IMR-90 (cell line): ENCODE results near the gene STX5. TPM values are rescaled to one million over a fixed set of nuclear protein-coding genes. Genes with fewer than 3 reads are reported as not detected.

Experiments used
- ATAC-seq: fragments of 200-7000 bp; cut with Tn5 transposase; 2 replicates; pipeline ENCODE4 v1.9.1; 2020; ENCODE audit warnings: low read depth, mild to moderate bottlenecking, moderate library complexity
- BruUV-seq: library from RNA; stranded (reverse); fragments of 400-500 nt; replicated peaks from 2 replicates; lab custom pipeline; 2021; lab: Mats Ljungman, UMichigan
- CTCF ChIA-PET: fragments of 300-600 bp; formaldehyde crosslinking; extraction: SDS; loops from one replicate; lab custom pipeline; 2021; ENCODE audit warnings: antibody characterized with exemption; lab: Yijun Ruan, JAX
- POLR2A ChIA-PET: fragments of 300-600 bp; sonication (Branson Sonifier 250); formaldehyde crosslinking; loops from one replicate; lab custom pipeline; 2022; ENCODE audit warnings: antibody characterized with exemption; ENCODE audit not compliant: unreplicated experiment; lab: Charles Lee
- DNase-seq: peaks from one replicate; pipeline ENCODE4 v3.0.0; 2013
- H2AFZ ChIP-seq: replicated peaks from 2 replicates; pipeline ENCODE3; 2013; ENCODE audit warnings: low read length, mild to moderate bottlenecking; ENCODE audit not compliant: poor library complexity
- H2AK5ac ChIP-seq: 2 replicates; pipeline ENCODE4 v1.6.1; 2013; ENCODE audit warnings: low read depth, low read length, inconsistent platforms
- H2AK9ac ChIP-seq: replicated peaks from 2 replicates; pipeline ENCODE3; 2013; ENCODE audit warnings: mild to moderate bottlenecking, low read depth, low read length, moderate library complexity; ENCODE audit not compliant: poor library complexity
- H2BK120ac ChIP-seq: 2 replicates; pipeline ENCODE4 v1.6.1; 2013; ENCODE audit warnings: low read depth, low read length, inconsistent platforms
- H2BK15ac ChIP-seq: 3 replicates; pipeline ENCODE4 v1.6.1; 2013; ENCODE audit warnings: low read depth, low read length, inconsistent platforms
- H2BK20ac ChIP-seq: 2 replicates; pipeline ENCODE4 v1.6.1; 2013; ENCODE audit warnings: low read depth, mild to moderate bottlenecking, inconsistent platforms, low read length, moderate library complexity
- H2BK5ac ChIP-seq: 2 replicates; pipeline ENCODE4 v1.6.1; 2013; ENCODE audit warnings: mild to moderate bottlenecking, low read depth, low read length, inconsistent platforms; ENCODE audit not compliant: poor library complexity, severe bottlenecking
- H3K14ac ChIP-seq: replicated peaks from 2 replicates; pipeline ENCODE4 v1.6.1; 2013; ENCODE audit warnings: low read depth, low read length, inconsistent platforms
- H3K18ac ChIP-seq: 2 replicates; pipeline ENCODE4 v1.6.1; 2013; ENCODE audit warnings: low read depth, low read length, control low read depth
- H3K23ac ChIP-seq: 2 replicates; pipeline ENCODE4 v1.6.1; 2013; ENCODE audit warnings: low read depth, low read length, inconsistent platforms
- H3K27ac ChIP-seq: 2 replicates; pipeline ENCODE4 v1.5.1; 2013; ENCODE audit warnings: mild to moderate bottlenecking, control low read depth, low read length; ENCODE audit not compliant: insufficient read depth
- H3K27me3 ChIP-seq: 2 replicates; pipeline ENCODE4 v1.6.1; 2013; ENCODE audit warnings: low read length; ENCODE audit not compliant: control insufficient read depth, insufficient read depth
- H3K36me3 ChIP-seq: 2 replicates; pipeline ENCODE4 v1.6.1; 2013; ENCODE audit warnings: low read length, mixed read lengths; ENCODE audit not compliant: control insufficient read depth, insufficient read depth
- H3K4ac ChIP-seq: 2 replicates; pipeline ENCODE4 v1.6.1; 2013; ENCODE audit warnings: low read depth, low read length, inconsistent platforms
- H3K4me1 ChIP-seq: 2 replicates; pipeline ENCODE4 v1.6.1; 2013; ENCODE audit warnings: low read length, mixed read lengths; ENCODE audit not compliant: control insufficient read depth, insufficient read depth
- H3K4me2 ChIP-seq: 2 replicates; pipeline ENCODE4 v1.6.1; 2013; ENCODE audit warnings: low read depth, mild to moderate bottlenecking, control low read depth, low read length, moderate library complexity
- H3K4me3 ChIP-seq: 2 replicates; pipeline ENCODE4 v1.5.1; 2013; ENCODE audit warnings: low read depth, mild to moderate bottlenecking, control low read depth, low read length, moderate library complexity; ENCODE audit not compliant: insufficient read depth
- H3K56ac ChIP-seq: 2 replicates; pipeline ENCODE4 v1.6.1; 2013; ENCODE audit warnings: low read length, inconsistent platforms; ENCODE audit not compliant: insufficient read depth; ENCODE audit errors: extremely low read depth
- H3K79me1 ChIP-seq, 2 experiments: 2 replicates each; pipeline ENCODE4 v1.6.1; 2013; ENCODE audit warnings: low read length in 2 of 2, inconsistent platforms in 1 of 2, low read depth in 1 of 2
- H3K9ac ChIP-seq: 2 replicates; pipeline ENCODE4 v1.6.1; 2013; ENCODE audit warnings: low read depth, low read length, control low read depth
- H3K9me1 ChIP-seq: 2 replicates; pipeline ENCODE4 v1.6.1; 2013; ENCODE audit warnings: low read length, inconsistent platforms; ENCODE audit not compliant: insufficient read depth
- H3K9me3 ChIP-seq: 2 replicates; pipeline ENCODE4 v1.6.1; 2013; ENCODE audit warnings: low read length; ENCODE audit not compliant: control insufficient read depth, insufficient read depth
- H4K20me1 ChIP-seq: 2 replicates; pipeline ENCODE4 v1.6.1; 2013; ENCODE audit warnings: low read length, inconsistent platforms; ENCODE audit not compliant: insufficient read depth
- H4K5ac ChIP-seq: 2 replicates; pipeline ENCODE4 v1.6.1; 2013; ENCODE audit warnings: mild to moderate bottlenecking, low read depth, low read length, control low read depth
- H4K8ac ChIP-seq, 2 experiments: 2 replicates each; pipeline ENCODE4 v1.6.1; 2013; ENCODE audit warnings: low read depth in 2 of 2, low read length in 2 of 2, control low read depth in 1 of 2, inconsistent platforms in 1 of 2
- H4K91ac ChIP-seq: 2 replicates; pipeline ENCODE4 v1.6.1; 2013; ENCODE audit warnings: low read depth, low read length, inconsistent platforms; ENCODE audit not compliant: insufficient read depth
- CEBPB ChIP-seq: IDR thresholded peaks from 2 replicates; pipeline ENCODE4 v1.6.1; 2012; ENCODE audit warnings: low read depth, low read length, improper control_type of control experiment
- FOS ChIP-seq: fragments of 150-350 bp; IDR thresholded peaks from 2 replicates; pipeline ENCODE4 v1.6.1; 2016; ENCODE audit warnings: low read depth, low read length
- MAFK ChIP-seq: IDR thresholded peaks from 2 replicates; pipeline ENCODE4 v1.6.1; 2012; ENCODE audit warnings: low read depth, low read length, improper control_type of control experiment
- MAZ ChIP-seq: IDR thresholded peaks from 2 replicates; pipeline ENCODE4 v1.6.1; 2012; ENCODE audit warnings: low read depth, mild to moderate bottlenecking, low read length, improper control_type of control experiment, moderate library complexity, borderline replicate concordance
- MXI1 ChIP-seq: IDR thresholded peaks from 2 replicates; pipeline ENCODE4 v1.6.1; 2012; ENCODE audit warnings: low read depth, mild to moderate bottlenecking, low read length, moderate library complexity, borderline replicate concordance
- NFE2L2 ChIP-seq: fragments of 150-350 bp; IDR thresholded peaks from 2 replicates; pipeline ENCODE4 v1.6.1; 2016; ENCODE audit warnings: low read depth, mild to moderate bottlenecking, low read length
- POLR2A ChIP-seq: IDR thresholded peaks from 2 replicates; pipeline ENCODE4 v1.6.1; 2012; ENCODE audit warnings: mild to moderate bottlenecking, low read depth, low read length
- RCOR1 ChIP-seq: IDR thresholded peaks from 2 replicates; pipeline ENCODE4 v1.6.1; 2012; ENCODE audit warnings: mild to moderate bottlenecking, low read length, improper control_type of control experiment; ENCODE audit not compliant: insufficient replicate concordance
- RFX5 ChIP-seq: IDR thresholded peaks from 2 replicates; pipeline ENCODE4 v1.8.0; 2012; ENCODE audit warnings: low read depth, mild to moderate bottlenecking, low read length, moderate library complexity
- WGBS, 2 experiments: methylation state at CpG; one replicate each; pipeline versions ENCODE4 v1.1.5 to v1.1.7; 2013; ENCODE audit warnings: missing lambda C conversion rate in 2 of 2; ENCODE audit not compliant: insufficient read length in 1 of 2; ENCODE audit errors: extremely low coverage in 2 of 2; 5-methylcytosine and 5-hydroxymethylcytosine counted together
- dilution Hi-C: fragments of 300-500 bp; cut with HindIII; formaldehyde crosslinking; loops from one replicate; pipeline ENCODE4 v1.14.3; 2018; ENCODE audit warnings: low sequenced_read_pairs; ENCODE audit not compliant: unreplicated experiment
- in situ Hi-C: fragments of 300-500 bp; cut with MboI; formaldehyde crosslinking; loops from 3 replicates; pipeline ENCODE4 v1.14.3; 2019; ENCODE audit warnings: low sequenced_read_pairs, inconsistent platforms, mixed read lengths
- intact Hi-C: fragments of 100-400 bp; cut with micrococcal nuclease; formaldehyde crosslinking; loops from 2 replicates; pipeline ENCODE4 v1.10.0; 2022
- polyA plus RNA-seq, 3 experiments: library from polyadenylated mRNA; depleted of rRNA; stranded (reverse); fragments of >200 nt; gene quantifications; 2 replicates each; pipeline ENCODE4 v1.2.3, GENCODE V29; 2012; ENCODE audit warnings: low replicate concordance in 1 of 3
- total RNA-seq: library from RNA; depleted of rRNA; stranded (reverse); fragments of >200 nt; gene quantifications from 2 replicates; pipeline ENCODE4 v1.2.3, GENCODE V29; 2012
- TF ChIP-seq, protein P1 (sequence below): conservative IDR thresholded peaks from 2 replicates; pipeline ENCODE4 v1.5.1; 2012; ENCODE audit warnings: mild to moderate bottlenecking, low read depth, low read length, improper control_type of control experiment
- TF ChIP-seq, protein P2 (sequence below): fragments of 150-350 bp; IDR thresholded peaks from 2 replicates; pipeline ENCODE4 v1.6.1; 2016; ENCODE audit warnings: low read depth, mild to moderate bottlenecking, low read length, moderate library complexity, borderline replicate concordance
- TF ChIP-seq, protein P3 (sequence below): fragments of 150-350 bp; IDR thresholded peaks from 2 replicates; pipeline ENCODE4 v1.6.1; 2017; ENCODE audit warnings: mild to moderate bottlenecking, antibody characterized with exemption, low read length, low read depth

The STX5 gene
- total and polyA plus RNA-seq, 2 of the 4 experiments (the other 2 are of a cell fraction), result 43.1 to 49.5 TPM

DNA sequence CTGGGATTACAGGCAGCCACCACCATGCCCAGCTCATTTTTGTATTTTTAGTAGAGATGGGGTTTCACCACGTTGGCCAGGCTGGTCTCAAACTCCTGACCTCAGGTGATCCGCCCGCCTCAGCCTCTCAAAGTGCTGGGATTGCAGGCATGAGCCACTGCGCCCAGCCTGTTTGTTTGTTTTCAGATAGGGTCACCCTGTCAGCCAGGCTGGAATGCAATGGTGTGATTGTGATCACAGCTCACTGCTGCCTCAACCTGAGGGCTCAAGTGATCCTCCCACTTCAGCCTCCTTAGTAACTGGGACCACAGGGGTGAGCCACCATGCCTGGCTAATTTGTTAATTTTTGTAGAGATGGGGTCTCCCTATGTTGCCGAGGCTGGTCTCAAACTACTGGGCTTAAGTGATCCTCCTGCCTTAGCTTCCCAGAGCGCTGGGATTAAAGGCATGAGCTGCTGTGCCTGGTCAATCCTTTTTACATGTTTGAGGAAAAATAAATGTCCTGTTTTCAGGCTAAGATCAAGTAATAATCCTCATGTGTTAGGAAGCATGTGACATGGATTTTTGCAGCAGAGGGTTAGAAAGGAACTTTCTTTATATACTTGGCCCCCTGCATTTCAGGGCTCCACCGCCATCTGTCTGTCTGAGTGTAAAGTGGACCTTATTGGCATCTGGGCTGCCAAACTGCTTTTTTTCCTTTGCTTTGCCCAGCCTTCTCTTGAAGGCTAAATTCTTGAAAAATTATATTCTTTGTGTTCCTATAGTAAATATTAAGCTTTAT, 44.0 kb upstream of the STX5 start (continued):
- no peak for TF ChIP-seq RFX5
- TF ChIP-seq POLR2A, result no peak

GRCh38 chr11:62874851-62875250, 43.0 kb upstream of the STX5 start:
- no peak overlapping the region for H2BK20ac ChIP-seq
- H4K20me1 ChIP-seq, result no peaks in the 10 kb centered on the region
- DNase-seq (no peak), ATAC-seq (no peak)
- no peak overlapping the region for H2AFZ ChIP-seq
- POLR2A ChIA-PET, result no interaction called here
- no peak overlapping the region for H2AK9ac ChIP-seq
- dilution Hi-C loops (no loop called here), intact Hi-C loops (no loop called here), in situ Hi-C loops (loop anchor here (25.0 kb wide), 2 partner anchors 488 to 787 kb away; partner anchors contain the start of gene ATL3)
- H3K23ac ChIP-seq, result no peak overlapping the region
- no peak overlapping the region for H4K8ac ChIP-seq
- TF ChIP-seq MAZ (no peak), FOS (no peak), NFE2L2 (no peak), RFX5 (no peak), CEBPB (no peak), MAFK (no peak), POLR2A (no peak), RCOR1 (no peak), MXI1 (no peak)
- TF ChIP-seq, protein P1, sequence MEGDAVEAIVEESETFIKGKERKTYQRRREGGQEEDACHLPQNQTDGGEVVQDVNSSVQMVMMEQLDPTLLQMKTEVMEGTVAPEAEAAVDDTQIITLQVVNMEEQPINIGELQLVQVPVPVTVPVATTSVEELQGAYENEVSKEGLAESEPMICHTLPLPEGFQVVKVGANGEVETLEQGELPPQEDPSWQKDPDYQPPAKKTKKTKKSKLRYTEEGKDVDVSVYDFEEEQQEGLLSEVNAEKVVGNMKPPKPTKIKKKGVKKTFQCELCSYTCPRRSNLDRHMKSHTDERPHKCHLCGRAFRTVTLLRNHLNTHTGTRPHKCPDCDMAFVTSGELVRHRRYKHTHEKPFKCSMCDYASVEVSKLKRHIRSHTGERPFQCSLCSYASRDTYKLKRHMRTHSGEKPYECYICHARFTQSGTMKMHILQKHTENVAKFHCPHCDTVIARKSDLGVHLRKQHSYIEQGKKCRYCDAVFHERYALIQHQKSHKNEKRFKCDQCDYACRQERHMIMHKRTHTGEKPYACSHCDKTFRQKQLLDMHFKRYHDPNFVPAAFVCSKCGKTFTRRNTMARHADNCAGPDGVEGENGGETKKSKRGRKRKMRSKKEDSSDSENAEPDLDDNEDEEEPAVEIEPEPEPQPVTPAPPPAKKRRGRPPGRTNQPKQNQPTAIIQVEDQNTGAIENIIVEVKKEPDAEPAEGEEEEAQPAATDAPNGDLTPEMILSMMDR, result no peak
- TF ChIP-seq, protein P2, sequence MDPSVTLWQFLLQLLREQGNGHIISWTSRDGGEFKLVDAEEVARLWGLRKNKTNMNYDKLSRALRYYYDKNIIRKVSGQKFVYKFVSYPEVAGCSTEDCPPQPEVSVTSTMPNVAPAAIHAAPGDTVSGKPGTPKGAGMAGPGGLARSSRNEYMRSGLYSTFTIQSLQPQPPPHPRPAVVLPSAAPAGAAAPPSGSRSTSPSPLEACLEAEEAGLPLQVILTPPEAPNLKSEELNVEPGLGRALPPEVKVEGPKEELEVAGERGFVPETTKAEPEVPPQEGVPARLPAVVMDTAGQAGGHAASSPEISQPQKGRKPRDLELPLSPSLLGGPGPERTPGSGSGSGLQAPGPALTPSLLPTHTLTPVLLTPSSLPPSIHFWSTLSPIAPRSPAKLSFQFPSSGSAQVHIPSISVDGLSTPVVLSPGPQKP, result no peak
- TF ChIP-seq, protein P3, sequence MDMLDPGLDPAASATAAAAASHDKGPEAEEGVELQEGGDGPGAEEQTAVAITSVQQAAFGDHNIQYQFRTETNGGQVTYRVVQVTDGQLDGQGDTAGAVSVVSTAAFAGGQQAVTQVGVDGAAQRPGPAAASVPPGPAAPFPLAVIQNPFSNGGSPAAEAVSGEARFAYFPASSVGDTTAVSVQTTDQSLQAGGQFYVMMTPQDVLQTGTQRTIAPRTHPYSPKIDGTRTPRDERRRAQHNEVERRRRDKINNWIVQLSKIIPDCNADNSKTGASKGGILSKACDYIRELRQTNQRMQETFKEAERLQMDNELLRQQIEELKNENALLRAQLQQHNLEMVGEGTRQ, result no peak
- no peaks in the 10 kb centered on the region; the same call in 1 of the 2 replicates for H3K9me1 ChIP-seq
- CTCF ChIA-PET, result interaction anchor here (0.9 to 1.2 kb wide), 2 partner anchors 12 to 88 kb away, joined by 3 read pairs; no protein-coding TSS in a partner anchor
- no peaks in the 10 kb centered on the region for H3K9me3 ChIP-seq
- peaks cover 4 to 16% of the 10 kb centered on the region in 2 experiments; a peak in 3 of 4 replicates for H3K79me1 ChIP-seq
- H2BK15ac ChIP-seq, result no peak overlapping the region
- no peak overlapping the region for H3K4me3 ChIP-seq
- H3K4ac ChIP-seq, result no peak overlapping the region
- no peak overlapping the region for H3K18ac ChIP-seq
- no peak overlapping the region for H3K9ac ChIP-seq
- H3K4me1 ChIP-seq, result peaks cover 11% of the 10 kb centered on the region
- no peak overlapping the region for H3K14ac ChIP-seq
- H3K27me3 ChIP-seq, result no peaks in the 10 kb centered on the region
- H2AK5ac ChIP-seq, result no peak overlapping the region
- H3K27ac ChIP-seq, result peak overlapping the region; percentile 56; the same call in 1 of the 2 replicates
- no CpG with 5 or more reads among the region's 7 CpGs for WGBS, 2 experiments
- no peak overlapping the region for H3K4me2 ChIP-seq
- no peaks in the 10 kb centered on the region for H3K36me3 ChIP-seq
- BruUV-seq, result no TSS peak
- no peak overlapping the region for H3K56ac ChIP-seq
- no peak overlapping the region for H4K5ac ChIP-seq
- no peak overlapping the region for H2BK120ac ChIP-seq
- no peak overlapping the region for H4K91ac ChIP-seq
- H2BK5ac ChIP-seq, result no peak overlapping the region
